ENCODE data around the gene TMEM72. TPM values are rescaled to one million over a fixed set of nuclear protein-coding genes. Genes with fewer than 3 reads are reported as not detected.

TMEM72 gene
- total RNA-seq, 1 donor from 2014 or later: not detected

GRCh38 chr10:44888886-44889285, 22.3 kb upstream of the TMEM72 start:
- DNase-seq (ENCODE audit: low spot score in 2 of 2): no peak
- FAIRE-seq: no peak

- no peak for DNase-seq (ENCODE audit: low spot score in 2 of 2)
- no peak for FAIRE-seq
Measured at GRCh38 chr10:44889834-44890233, 21.3 kb upstream of the TMEM72 start.

- DNase-seq (ENCODE audit: low spot score in 2 of 2) (no peak), FAIRE-seq (no peak)
Measured at GRCh38 chr10:44890696-44891563, 20.2 kb upstream of the TMEM72 start.

- no peak for DNase-seq (ENCODE audit: low spot score in 2 of 2)
- FAIRE-seq: no peak
Measured at GRCh38 chr10:44891721-44892120, 19.4 kb upstream of the TMEM72 start.

GRCh38 chr10:44893604-44894468, 17.3 kb upstream of the TMEM72 start:
- DNase-seq (ENCODE audit: low spot score in 2 of 2) (no peak), FAIRE-seq (no peak)

GRCh38 chr10:44894691-44895090, 16.4 kb upstream of the TMEM72 start:
- FAIRE-seq: no peak

GRCh38 chr10:44895280-44895679, 15.9 kb upstream of the TMEM72 start:
- DNase-seq (ENCODE audit: low spot score in 2 of 2) (no peak), FAIRE-seq (no peak)

More at GRCh38 chr10:44894691-44895090, 16.4 kb upstream of the TMEM72 start:
- DNase-seq (ENCODE audit: low spot score in 2 of 2): no peak

- FAIRE-seq: no peak
- no peak for DNase-seq (ENCODE audit: low spot score in 2 of 2)
Measured at GRCh38 chr10:44897049-44897448, 14.1 kb upstream of the TMEM72 start.

- FAIRE-seq (no peak), DNase-seq (ENCODE audit: low spot score in 2 of 2) (no peak)
Measured at GRCh38 chr10:44898665-44899064, 12.5 kb upstream of the TMEM72 start.

- FAIRE-seq: no peak
- no peak for DNase-seq (ENCODE audit: low spot score in 2 of 2)
Measured at GRCh38 chr10:44899450-44900080, 11.6 kb upstream of the TMEM72 start.

GRCh38 chr10:44902941-44903545, 8.1 kb upstream of the TMEM72 start:
- FAIRE-seq (no peak), DNase-seq (ENCODE audit: low spot score in 2 of 2) (no peak)

- FAIRE-seq: no peak
Measured at GRCh38 chr10:44906486-44906885, 4.7 kb upstream of the TMEM72 start.

GRCh38 chr10:44907556-44907955, 3.6 kb upstream of the TMEM72 start:
- FAIRE-seq (no peak), DNase-seq (ENCODE audit: low spot score in 2 of 2) (no peak)

More at GRCh38 chr10:44906486-44906885, 4.7 kb upstream of the TMEM72 start:
- DNase-seq (ENCODE audit: low spot score in 2 of 2): no peak

- FAIRE-seq: no peak
- no peak for DNase-seq (ENCODE audit: low spot score in 2 of 2)
Measured at GRCh38 chr10:44908066-44908749, 2.9 kb upstream of the TMEM72 start.

GRCh38 chr10:44908936-44909630, 2.1 kb upstream of the TMEM72 start:
- FAIRE-seq: no peak
- no peak for DNase-seq (ENCODE audit: low spot score in 2 of 2)

GRCh38 chr10:44909910-44910309, 1.2 kb upstream of the TMEM72 start:
- no peak for DNase-seq (ENCODE audit: low spot score in 2 of 2)
- FAIRE-seq: no peak

- DNase-seq (ENCODE audit: low spot score in 2 of 2) (no peak), FAIRE-seq (no peak)
Measured at GRCh38 chr10:44910602-44911001, 535 bp upstream of the TMEM72 start.

- FAIRE-seq: no peak
Measured at GRCh38 chr10:44911951-44912350, 814 bp downstream of the TMEM72 start.

GRCh38 chr10:44913350-44914081, 2.4 kb downstream of the TMEM72 start:
- FAIRE-seq (no peak), DNase-seq (ENCODE audit: low spot score in 2 of 2) (no peak)

More at GRCh38 chr10:44911951-44912350, 814 bp downstream of the TMEM72 start:
- no peak for DNase-seq (ENCODE audit: low spot score in 2 of 2)
